ENCODE measurements around the gene ENDOU.

Gene ENDOU

GRCh38 chr12:47736877-47737676, 11.8 kb upstream of the ENDOU start:
- TF ChIP-seq, protein P1, sequence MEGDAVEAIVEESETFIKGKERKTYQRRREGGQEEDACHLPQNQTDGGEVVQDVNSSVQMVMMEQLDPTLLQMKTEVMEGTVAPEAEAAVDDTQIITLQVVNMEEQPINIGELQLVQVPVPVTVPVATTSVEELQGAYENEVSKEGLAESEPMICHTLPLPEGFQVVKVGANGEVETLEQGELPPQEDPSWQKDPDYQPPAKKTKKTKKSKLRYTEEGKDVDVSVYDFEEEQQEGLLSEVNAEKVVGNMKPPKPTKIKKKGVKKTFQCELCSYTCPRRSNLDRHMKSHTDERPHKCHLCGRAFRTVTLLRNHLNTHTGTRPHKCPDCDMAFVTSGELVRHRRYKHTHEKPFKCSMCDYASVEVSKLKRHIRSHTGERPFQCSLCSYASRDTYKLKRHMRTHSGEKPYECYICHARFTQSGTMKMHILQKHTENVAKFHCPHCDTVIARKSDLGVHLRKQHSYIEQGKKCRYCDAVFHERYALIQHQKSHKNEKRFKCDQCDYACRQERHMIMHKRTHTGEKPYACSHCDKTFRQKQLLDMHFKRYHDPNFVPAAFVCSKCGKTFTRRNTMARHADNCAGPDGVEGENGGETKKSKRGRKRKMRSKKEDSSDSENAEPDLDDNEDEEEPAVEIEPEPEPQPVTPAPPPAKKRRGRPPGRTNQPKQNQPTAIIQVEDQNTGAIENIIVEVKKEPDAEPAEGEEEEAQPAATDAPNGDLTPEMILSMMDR (IDR thresholded peaks at IDR 0.05; ENCODE audit: extremely low read depth, missing control alignments): no peak
- no peak for DNase-seq (ENCODE audit: low spot score)

- DNase-seq (ENCODE audit: low spot score): no peak
These were observed 10.9 kb upstream of the ENDOU start for GRCh38 chr12:47736216-47736615.

DNA sequence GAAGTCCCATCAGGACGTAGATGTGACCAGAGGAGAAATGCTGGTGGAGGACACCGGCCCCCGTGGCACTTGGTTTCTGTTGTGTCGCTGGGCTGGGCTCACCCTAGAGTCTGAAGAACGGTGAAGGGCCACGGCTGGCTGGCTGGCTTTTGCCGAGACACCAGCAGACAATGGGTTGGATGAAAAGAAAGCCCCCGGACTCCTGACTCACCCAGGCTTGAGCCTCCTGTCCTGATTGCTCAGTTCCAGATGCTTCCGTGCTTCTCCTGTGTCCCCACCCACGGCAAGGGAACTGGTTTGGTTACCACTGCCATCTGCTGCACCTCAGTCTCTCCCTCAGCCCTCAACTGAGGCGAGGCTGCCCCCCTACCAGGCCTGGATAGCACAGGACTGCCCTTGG, 10.4 kb upstream of the ENDOU start:
- DNase-seq (ENCODE audit: low spot score): no peak
- TF ChIP-seq, protein P1 (IDR thresholded peaks at IDR 0.05; ENCODE audit: extremely low read depth, missing control alignments): no peak

More at GRCh38 chr12:47736216-47736615, 10.9 kb upstream of the ENDOU start:
- TF ChIP-seq, protein P1 (IDR thresholded peaks at IDR 0.05; ENCODE audit: extremely low read depth, missing control alignments): no peak

GRCh38 chr12:47734725-47735480, 9.6 kb upstream of the ENDOU start:
- TF ChIP-seq, protein P1 (IDR thresholded peaks at IDR 0.05; ENCODE audit: extremely low read depth, missing control alignments): no peak
- DNase-seq (ENCODE audit: low spot score): no peak

DNA sequence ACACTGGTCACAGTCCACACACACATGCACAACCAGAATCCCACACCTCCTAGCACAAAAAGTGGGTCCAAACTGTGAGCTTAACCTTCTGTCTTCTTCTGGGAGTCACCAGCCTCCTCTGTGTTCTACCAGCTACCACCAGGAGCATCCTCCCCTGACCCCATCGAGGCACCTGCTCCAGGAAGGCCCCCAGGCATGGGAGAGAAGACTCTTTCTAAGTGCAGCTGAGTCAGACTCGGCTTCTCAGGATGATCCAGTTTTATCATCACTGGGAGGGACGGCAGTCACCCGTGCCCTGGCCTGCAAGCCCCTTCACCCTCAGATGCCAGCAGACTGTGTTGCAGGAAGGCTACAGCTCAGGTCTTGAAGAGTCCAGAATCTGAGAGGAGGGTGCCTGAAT, 7.9 kb upstream of the ENDOU start:
- DNase-seq (ENCODE audit: low spot score): no peak
- TF ChIP-seq, protein P1 (IDR thresholded peaks at IDR 0.05; ENCODE audit: extremely low read depth, missing control alignments): no peak

- DNase-seq (ENCODE audit: low spot score): no peak
- TF ChIP-seq, protein P1 (IDR thresholded peaks at IDR 0.05; ENCODE audit: extremely low read depth, missing control alignments): no peak
These were observed 7.2 kb upstream of the ENDOU start for GRCh38 chr12:47732504-47732903.

DNA sequence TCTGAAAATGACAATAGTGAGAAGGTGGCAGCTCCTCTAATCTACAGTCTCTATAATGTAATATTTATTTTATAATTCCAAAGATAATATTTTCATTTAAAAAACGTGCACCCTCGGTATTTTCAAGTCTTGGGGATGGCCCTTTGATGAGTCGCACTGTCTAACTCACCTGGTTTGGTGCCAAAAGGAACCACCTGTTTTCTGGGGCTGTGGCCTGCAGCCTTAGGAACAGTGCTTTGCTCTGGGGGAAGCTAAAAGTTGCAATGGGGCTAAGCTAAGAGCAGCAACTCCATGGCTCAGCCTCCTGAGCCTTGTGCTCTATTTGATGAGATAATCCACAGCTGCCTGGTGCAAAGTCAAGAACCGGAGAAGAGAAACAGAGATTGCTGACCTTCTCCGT, 6.4 kb upstream of the ENDOU start:
- TF ChIP-seq, protein P1 (IDR thresholded peaks at IDR 0.05; ENCODE audit: extremely low read depth, missing control alignments): no peak

More for the DNA sequence above, 6.4 kb upstream of the ENDOU start:
- DNase-seq (ENCODE audit: low spot score): no peak

Data from GM20000 (cell line).